SIG-M5 (cell line): ENCODE results near the gene TNRC18.
"Not testable (repeated sequence)": the region's sequence is repeated elsewhere in the genome, so short reads cannot be mapped to it uniquely, and the experiment has no call there.

Experiments
- DNase-seq: peaks from one replicate; lab custom pipeline; 2025; lab: John Stamatoyannopoulos, UW

TNRC18 gene

DNA sequence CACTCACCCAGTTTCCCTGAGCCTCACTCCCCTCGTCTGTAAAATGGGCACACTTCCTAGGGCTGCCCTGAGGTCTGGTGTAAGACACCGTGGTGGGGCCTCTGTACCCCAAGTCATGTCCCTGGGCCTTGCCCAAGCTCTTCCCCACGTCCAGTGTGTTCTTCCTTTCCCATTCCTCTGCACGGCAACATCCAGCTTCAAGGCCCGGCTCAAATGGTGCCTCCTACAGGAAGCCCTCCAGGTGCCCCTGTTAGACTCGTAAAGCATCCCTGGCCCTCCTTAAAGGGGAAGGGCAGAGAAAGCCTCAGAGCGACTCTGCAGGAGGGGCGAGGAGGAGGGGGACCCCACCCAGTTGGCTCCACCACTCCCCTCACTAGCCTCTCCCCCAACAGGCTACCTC lies 132.3 kb downstream of the TNRC18 start:
- DNase-seq, result no peak

DNA sequence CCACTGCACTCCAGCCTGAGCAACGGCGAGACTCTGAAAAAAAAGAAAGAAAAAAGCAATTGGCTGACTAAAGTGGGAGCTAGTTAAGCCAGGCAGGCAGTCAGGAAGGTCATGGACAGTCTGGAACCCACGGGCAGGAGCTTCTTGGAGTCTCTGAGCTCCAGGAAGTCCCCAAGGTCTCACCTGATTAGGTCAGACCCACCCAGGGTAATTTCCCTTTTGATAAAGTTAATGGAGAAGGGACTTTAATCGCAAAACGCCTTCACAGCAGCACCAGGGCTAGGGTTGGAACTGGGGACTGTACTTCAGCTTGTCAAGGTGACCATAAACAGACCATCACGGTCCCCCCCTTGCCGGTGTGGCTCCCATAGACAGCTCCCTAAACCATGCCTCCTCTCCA lies 134.3 kb downstream of the TNRC18 start:
- no peak for DNase-seq

DNA sequence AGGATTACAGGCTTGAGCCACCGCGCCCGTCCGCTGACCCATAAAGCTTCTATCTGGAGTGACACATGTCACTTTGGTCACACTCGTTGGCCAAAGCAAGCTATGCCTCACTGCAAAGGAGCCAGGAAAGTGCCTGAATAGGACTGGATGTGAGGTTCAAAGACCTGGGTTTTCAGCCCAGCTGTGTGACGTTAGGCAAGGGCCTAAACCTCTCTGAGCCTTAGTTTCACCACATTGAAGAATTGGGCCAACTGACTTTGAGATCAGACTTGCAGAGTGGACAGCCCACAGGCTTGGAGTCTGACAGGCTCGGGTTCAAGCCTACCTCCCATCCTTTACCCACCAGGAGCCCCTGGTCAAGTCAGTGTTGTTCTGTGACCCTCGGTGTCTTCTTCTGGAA lies 135.1 kb downstream of the TNRC18 start:
- DNase-seq, result not testable (repeated sequence)

DNA sequence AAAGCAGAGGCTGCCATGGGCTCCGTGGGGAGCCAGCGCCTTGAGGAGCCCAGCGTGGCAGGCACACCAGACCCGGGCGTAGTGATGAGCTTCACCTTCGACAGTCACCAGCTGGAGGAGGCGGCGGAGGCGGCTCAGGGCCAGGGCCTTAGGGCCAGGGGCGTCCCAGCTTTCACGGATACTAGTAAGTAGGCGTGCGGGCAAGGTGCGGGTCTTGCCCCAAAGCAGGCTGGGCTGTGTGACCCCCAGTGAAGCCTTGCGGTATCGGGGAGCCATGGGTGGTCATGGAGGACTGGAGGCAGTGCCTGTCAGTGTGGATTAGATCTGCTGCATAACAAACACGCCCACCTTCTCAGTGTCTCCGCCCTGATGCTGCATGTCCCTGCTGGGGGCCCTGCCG lies 135.8 kb downstream of the TNRC18 start:
- DNase-seq, result no peak

DNA sequence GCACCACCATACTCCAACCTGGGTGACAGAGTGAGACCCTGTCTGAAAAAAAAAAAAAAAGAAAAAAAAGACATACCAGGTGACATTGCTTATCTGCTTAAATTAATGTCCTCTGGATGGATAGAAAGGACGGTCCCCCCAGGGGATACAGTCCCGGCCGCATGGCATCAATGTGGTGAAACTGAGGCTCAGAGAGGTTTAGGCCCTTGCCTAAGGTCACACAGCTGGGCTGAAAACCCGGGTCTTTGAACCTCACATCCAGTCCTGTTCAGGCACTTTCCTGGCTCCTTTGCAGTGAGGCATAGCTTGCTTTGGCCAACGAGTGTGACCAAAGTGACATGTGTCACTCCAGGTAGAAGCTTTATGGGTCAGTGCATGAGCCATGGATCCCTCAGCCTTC lies 136.3 kb downstream of the TNRC18 start:
- DNase-seq, result not testable (repeated sequence)

DNA sequence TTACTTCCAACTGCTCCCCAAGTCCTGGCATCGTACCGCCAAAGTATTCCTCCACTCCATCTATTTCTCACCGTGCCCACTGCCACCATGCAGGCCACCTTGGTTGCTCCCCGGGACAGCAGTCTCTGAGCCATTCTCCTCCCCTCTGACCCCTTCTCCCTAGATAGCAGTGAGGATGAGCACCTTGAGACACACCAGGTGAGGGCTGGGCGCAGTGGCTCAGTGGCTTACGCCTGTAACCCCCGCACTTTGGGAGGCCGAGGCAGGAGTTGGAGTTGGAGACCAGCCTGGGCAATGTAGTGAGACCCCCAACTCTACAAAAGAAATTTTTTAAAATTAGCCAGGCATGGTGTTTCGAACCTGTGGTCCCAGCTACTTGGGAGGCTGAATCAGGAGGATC lies 136.7 kb downstream of the TNRC18 start:
- no peak for DNase-seq

DNA sequence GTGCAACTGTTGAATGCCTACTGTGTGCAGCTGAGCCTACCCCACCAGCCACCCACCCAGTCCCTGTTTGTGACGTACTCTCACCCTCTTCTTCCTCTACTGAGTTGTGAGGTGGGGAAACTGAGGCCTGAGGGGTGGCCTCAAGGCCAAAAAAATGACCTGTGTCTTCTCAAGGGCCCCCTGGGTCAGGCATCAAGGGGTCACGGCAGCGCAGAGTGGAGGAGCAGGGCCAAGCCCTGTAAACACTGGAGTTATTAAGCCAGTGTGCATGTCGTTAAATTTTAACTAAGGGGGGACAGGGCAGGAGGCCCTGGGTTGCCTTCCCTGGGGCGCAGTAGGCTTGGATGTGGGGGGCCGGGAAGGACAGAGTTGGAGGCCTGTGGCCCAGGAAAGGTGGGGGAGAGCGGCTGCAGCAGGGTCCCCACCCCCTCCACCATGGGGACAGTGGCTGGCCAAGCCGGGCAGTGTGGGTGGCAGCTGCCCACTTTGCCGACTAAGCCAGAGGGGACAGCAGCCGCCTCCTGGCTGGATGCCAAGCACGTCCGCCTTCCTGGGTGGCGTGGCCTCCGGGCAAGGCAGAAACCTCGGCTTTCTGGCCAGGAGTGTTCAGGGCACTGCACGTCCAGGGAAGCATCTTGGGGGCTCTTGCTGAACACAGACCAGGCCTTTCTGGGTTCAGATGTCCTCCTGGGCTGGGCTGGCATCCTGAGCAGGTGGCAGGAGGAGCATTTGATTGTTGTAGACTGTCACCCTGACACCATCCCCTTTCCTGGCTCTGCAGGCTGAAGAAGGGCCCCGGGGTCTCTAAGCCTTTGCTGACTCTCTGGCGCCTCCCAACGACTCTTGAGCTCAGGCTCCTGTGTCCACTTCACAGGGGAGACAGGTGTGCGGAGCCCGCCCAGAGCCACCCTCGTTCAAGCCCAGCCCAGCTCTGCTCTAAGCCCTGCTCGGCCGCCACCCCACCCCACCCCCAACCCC lies 139.0 kb downstream of the TNRC18 start:
- DNase-seq, result no peak

DNA sequence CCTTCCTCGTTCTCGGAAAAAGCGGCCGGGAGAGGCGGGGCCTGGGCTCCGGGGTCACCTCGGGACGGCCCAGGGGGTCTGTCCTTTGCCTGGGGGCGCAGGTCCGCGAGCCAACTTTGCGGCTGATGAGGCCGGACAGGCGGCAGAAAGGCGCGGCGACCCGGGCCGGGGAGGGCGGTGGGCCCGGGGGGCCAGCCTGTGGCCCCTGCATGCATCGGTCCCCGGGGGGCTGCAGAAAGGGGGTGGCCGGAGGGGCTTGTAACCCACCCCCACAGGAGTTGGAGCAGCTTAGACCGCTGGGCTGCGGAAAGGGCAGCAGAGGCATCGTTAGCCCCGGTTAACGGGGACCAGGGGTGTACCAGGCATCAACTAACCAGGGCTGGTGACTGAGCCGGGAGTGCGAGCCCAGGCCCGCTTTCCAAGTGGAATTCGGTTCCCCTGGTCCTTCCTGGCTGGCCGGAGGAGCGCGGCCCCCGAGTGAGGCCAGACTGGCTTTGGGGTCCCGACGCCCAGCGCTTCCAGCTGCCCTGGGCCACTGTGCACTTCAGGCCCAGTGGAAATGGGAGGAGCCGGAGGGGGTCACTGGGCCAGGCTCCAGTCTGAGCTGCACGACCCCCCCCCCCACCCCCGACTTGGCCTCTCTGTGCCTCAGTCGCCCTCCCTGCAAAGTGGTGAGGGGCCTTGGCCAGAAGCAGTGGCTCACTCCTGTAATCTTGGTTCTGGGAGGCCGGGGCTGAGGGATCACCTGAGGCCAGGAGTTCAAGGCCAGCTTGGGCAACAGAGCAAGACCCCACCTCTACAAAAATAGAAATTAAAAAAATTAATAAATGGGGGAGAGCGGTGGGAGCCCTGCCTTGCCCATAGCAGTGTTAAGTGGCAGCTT lies 140.0 kb downstream of the TNRC18 start:
- no peak for DNase-seq

DNA sequence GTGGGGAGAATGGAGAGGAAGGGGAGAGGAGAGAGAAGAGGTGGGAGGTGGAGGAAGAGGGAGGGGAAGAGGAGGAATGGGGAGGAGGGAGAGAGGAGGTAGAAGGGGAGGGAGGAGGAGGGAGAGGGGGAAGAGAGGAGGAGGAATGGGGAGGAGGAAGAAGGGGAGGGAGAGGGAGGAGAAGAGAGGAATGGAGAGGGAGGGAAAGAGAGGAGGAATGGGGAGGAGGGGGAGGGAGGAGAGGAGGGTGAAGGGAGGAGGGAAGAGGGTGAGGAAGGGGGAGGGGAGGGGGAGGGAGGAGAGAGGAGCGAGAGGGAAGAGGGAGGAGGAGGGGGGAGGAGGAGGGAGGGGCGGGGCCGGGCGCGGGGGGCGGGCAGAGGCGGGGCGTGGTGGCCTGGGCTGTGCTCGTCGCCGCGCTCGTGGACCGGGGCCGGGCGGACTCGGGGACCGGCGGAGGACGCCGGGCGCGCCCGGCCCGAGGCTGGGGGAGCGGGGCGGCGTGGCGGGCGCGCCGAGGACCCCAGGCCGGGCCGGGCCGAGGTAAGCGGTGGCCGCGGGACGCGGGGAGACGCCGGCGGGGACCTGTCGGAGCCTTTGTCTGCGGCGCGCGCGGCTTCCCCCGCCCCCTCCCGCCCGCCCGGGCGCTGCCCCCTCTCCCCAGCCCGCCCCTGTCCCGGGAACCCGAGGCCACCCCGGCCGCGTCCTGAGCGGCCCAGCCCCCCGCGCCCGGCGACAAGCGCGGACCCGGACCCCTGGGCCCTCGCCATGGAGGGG lies 140.9 kb downstream of the TNRC18 start, which contains the start of gene SLC29A4:
SLC29A4 (plus strand) TSS at position 401 of the 774 bp plus-strand sequence. CDS start 4,874 bp downstream, outside the sequence.
- DNase-seq, result no peak

DNA sequence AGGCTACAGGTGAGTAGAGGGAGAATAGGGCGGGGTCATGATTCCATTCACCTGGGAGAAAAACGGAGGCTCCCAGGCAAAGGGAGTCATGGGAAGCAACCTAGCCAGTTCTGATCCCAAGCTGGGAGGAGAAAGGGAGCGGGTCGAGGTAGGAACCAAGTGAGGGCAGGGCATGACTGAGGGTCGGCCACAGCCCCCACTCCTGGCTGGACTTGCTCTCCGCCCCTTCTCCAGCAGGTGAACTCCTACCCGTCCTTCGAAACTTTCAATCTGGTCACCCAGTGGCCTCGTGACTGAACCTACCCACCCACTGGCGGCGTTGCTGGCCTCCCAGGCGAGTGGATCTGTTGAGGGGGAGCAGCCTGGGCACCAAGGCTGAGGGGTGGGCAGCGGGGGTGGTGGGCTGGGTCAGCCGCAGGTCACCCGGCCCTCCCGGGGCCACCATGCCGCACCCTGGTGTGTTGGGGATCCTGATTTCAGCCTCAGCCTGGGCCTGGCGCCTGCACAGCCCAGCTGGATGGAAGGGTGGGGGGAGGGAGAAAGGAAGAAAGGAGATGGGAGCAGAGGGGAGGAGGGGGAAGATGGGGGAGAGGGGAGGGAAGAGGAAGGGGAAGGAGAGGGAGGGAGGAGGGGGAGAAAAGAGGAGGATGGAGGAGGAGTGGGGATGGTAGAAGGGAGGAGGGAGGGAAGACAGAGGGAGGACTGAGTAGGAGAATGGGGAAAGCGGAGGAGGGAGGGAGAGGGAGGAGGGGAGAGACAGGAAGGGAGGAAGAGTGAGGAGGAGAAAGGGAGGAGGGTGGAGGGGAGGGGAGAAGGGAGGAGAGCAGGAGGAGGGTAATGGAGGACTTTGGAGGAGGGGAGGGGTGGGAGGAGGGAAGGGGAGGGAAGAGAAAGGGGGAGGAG lies 141.8 kb downstream of the TNRC18 start:
- not testable (repeated sequence) for DNase-seq

DNA sequence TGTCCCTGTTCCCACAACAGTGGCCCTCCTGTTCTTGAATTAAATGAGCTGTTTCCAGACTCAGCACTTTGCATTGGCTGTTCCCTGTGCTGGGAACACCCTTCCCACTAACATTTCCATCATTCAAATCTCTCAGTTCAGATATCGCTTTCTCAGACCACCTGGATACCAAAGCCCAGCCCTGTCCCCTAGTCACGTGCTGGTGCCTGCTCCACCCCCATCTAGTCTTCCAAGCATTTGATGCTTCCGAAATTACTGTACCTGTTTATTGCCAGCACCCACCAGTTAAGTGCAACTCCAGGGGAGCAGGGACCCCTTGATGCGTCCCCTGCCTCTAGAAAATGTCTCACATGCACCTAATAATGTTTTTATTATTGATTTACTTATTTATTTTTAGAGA lies 143.9 kb downstream of the TNRC18 start:
- DNase-seq, result no peak

DNA sequence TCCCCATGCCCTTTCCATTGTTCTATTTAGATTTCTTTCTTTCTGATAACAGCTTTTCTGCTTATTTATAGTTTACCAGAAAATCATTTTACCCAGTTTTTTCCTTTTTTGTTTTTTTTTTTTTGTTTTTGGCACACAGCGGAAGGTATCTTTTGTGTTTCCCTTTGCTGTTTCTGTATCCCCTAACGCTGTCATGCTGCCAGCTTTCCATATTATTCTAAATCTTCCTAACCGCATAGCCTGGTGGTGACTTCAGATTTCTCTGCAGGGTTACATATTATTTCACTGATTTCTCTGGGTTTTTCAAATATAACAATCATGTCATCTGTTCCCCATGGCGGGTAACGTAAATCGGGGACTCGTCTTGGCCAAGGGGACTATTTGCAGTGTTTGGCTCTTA lies 144.9 kb downstream of the TNRC18 start:
- no peak for DNase-seq

DNA sequence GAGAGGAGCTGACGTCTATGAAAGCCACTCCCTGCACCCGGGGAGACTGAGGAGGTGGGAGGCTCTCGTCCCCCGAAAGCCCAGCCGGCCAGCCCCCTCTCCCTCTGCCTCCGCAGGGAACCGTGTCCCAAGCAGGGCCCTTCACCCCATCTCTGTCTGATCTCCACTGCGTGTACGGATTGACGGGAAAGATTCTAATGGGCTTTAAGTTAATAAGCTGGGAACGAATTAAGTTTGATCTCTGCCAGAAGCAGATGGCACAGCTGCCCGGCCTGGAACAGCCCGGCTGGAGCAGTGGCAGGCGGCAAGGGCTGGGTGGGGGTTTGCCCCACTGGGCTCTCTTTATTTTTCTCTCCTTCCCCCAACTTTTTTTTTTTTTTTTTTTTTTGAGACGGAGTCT lies 147.0 kb downstream of the TNRC18 start:
- DNase-seq, result no peak

DNA sequence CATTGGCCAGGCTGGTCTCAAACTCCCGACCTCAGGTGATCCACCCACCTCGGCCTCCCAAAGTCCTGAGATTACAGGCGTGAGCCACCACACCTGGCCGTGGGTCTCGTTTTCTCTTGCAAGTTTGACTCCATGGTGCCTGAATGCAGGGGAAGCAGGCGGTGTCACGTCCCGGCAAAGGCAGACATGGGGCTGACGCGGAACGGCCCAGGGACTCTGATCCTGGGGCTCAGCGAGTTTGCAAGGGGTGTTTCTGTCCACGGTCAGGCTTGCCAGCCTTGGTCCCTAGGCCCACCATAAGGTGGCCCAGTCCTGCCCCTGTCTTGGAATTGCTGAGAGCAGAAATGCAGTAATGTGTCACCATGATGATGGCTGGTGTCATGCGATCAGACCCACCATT lies 147.5 kb downstream of the TNRC18 start:
- DNase-seq, result not testable (repeated sequence)

DNA sequence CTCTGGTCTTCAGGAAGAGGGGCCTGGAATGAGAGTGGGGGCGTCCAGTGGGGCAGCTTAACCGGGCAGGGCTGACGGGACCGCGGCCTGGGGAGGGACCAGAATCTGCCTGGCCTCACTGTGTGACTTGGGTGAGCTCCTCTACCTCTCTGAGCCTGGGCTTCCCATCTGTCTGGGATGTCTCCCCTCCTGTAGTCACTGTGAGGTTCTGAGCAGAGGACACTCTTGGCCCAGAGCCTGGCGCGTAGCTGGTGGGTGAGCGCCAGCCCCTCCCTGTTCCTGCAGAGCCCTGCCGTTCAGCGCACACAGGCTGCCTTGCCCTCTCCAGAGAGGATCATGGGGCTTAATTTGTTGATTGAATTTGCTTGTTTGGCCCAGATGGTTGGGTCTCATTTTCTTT lies 148.1 kb downstream of the TNRC18 start:
- not testable (repeated sequence) for DNase-seq

DNA sequence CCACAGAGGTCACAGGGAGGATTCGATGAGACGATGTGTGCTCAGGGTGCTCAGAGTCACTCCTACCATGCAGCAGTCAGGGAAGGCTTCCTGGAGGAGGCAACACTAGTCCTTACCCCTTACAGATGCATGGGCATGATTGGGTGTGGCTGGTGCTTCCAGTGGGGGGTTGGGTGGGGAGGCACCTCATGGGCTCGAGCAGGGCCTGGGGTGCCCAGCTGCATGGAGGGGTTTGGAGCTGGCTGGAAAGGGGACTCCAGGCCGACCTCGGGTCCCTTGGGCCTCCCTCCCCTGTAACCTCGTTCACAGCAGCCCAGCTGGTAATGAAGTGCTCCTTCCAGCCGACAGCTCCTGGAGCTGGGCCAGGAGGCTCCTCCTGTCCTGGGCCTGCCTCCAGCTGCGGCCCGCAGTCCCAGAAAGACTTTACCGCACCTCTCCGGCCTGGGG lies 148.6 kb downstream of the TNRC18 start:
- DNase-seq, result not testable (repeated sequence)

DNA sequence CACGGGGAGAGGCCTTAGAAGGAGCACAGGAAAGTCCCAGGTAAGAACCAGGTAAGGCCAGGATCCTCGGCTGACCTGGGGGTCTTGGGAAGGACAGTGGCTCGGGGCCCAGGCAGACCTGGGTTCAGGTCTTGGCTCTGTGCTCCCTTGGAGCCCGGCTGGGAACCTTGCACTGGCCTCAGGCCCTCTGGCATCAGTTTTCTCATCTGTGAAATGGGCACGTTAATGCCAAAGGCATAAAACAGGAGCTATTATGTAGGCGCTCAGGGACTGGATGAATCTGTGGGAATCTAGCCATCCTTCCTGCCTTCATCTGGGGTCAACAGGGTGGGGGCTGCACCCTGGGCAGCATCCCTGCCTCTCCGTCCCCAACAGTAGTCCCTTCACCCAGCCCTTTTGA lies 149.2 kb downstream of the TNRC18 start:
- DNase-seq, result no peak

DNA sequence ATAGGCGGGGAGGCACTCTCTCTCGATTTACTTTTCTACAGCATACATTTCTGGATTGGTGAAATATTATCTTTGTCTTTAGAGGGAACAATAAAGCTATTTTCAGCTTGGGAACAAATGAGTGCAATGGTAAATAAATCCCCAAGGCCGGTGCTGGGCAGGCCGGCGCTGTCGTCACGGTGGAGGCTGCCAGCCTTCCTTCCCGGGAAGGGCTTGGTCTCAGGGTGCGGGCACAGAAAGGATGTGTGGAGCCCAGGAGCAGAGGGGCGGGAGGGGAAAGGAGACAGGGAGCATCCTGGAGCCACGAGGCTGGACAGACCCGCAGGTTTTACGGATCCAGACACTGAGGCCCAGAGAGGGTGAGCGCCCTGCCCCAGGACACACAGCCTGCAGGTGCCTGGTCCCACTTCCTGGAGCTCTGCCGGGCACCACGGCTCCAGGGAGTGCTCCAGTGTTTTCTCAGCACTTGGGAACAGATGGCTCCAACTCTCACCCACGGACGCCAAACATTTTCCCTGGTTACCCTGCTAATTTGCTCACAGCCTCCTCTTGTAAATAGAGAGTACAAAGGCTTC lies 149.7 kb downstream of the TNRC18 start:
- not testable (repeated sequence) for DNase-seq

DNA sequence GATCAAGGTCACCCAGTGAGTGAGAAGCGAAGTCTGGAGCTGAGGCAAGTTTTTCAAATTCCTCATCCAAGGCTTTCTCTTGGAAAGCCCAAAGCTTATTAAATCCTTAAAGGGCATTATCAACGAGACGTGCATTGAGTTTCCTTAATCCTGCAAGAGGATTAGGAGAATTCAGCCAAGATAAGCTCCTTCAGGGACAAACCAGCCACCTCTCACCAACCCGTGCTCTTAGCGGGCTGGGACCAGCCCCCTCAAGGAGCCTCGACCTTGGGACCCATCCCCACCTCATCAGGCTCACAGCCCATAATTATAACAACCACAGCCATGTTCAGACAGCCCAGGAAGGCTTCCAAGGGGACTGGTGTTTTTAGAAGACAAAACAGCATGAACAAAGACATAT lies 152.8 kb downstream of the TNRC18 start:
- DNase-seq, result no peak

DNA sequence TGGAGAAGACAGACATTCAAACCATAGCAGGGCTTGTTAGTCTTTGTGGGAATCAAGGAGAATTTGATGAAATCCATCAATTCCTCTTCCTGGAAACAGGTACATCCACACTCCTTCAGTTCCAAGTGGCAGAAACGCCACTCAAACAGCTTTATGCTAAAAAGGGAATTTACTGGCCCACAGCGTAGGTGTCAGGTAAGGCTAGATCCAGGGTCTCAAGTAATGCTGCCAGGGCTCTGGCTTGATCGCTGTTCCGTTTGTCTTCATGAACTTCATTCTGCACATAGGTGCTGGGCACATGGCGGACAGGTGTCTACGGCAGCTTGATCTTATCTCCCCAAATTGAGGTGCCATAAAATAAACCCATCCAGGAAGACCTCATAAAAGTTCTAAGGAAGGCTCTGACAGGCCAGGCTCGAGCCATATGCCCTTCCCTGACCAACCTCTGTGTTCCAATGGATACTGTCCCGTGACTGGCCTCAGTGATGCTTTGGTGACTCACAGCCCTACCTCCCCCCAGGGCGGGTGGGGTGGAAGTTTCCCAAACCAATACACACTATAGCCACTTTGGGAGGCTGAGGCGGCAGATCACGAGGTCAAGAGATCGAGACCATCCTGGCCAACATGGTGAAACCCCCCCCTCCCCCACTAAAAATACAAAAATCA lies 153.5 kb downstream of the TNRC18 start:
- DNase-seq, result not testable (repeated sequence)
